GM12801 (cell line): ENCODE data around the gene CEP83.

Source experiments
- TF ChIP-seq, protein P1 (sequence below): IDR thresholded peaks from one replicate; pipeline ENCODE4 v1.5.1; 2011; ENCODE audit warnings: control low read depth; ENCODE audit not compliant: insufficient read length; ENCODE audit errors: extremely low read depth

The CEP83 gene

DNA sequence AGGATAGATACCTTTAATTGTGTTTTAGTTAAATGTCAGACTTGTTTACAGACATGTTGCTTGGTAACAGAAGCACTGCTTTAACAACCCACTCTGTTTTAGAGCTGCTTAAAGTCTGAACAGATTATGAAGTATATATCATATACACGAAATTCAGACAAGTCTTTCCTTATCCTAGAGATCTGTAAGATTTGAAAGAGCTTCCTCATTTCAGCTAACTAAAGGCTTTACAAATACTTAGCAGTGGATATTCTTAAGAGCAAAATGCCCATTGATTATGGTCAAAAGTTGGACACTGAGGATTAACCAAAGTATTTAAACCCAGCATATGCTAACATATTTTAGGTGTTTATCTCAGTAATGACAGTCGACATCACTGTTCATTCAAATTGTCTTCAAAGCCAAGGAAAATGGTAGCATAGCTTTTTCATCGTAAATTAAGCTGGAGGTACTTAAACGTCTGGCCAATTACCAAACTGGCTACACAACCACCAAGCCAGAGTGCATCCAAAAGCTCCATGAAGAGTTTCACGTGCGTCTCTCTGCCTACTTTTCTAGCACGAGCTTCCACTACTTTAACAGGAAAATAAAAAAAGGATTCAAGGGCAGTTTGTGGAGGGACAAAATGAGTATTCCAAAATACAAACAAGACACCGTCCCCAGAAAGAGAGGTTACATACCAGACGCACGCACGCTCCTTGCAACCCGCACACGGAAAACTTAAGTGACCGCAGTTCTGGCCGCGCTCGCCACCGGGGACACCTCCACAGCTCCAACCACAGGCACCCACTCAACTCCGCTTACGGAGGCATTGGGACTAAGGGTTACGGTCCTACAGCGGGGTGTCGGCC lies 565 bp downstream of the CEP83 start:
- TF ChIP-seq, protein P1, sequence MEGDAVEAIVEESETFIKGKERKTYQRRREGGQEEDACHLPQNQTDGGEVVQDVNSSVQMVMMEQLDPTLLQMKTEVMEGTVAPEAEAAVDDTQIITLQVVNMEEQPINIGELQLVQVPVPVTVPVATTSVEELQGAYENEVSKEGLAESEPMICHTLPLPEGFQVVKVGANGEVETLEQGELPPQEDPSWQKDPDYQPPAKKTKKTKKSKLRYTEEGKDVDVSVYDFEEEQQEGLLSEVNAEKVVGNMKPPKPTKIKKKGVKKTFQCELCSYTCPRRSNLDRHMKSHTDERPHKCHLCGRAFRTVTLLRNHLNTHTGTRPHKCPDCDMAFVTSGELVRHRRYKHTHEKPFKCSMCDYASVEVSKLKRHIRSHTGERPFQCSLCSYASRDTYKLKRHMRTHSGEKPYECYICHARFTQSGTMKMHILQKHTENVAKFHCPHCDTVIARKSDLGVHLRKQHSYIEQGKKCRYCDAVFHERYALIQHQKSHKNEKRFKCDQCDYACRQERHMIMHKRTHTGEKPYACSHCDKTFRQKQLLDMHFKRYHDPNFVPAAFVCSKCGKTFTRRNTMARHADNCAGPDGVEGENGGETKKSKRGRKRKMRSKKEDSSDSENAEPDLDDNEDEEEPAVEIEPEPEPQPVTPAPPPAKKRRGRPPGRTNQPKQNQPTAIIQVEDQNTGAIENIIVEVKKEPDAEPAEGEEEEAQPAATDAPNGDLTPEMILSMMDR = no peak

DNA sequence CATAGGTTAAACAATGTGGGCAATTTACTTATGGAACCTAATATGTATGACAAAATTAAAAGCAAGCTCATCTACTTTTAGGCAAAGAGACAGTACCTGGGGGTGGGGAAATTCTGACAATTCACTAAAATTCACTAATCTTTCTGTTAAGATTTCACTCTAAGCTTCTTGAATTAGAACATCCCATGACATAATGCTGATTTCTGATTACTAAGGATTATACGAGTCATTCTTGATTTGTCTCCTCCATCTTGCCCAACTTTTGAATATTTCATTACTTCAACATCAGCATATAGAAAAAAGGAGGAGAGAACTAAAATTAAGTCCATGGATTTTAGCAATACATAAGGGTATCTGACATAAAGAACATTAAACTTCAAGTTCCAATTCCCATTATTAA lies 2.4 kb downstream of the CEP83 start:
- TF ChIP-seq, protein P1 = no peak

DNA sequence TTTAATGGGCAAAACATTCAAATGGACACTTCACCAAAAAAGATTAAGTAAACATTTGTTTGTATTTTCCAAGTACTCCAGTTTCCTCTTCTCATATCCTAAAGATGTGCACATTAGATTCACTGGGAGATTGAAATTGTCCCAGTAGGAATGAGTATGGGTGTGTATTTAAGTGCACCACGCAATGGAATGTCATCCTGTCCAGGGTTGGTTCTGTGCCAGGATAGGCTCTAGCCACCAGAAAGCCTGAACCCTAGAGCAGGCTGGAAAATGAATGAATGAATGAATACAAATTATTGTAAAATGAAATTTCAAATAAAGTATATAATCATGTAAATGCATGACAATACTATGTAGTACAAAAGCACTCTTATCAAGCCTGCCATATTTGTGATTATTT lies 14.0 kb downstream of the CEP83 start:
- TF ChIP-seq, protein P1 = no peak

DNA sequence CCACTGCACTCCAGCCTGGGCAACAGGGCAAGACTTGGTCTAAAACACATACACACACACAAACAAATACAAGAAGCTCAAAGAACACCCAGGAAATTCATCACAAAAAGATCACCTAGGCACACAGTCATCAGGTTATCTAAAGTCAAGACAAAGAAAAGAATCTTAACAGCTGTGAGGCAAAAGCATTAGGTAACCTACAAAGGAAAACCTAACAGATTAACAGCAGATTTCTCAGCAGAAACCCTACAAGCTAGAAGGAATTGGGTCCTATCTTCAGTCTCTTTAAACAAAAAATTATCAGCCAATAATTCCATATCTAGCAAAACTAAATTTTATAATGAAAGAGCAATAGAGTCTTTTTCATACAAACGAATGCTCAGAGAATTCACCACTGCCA lies 22.4 kb downstream of the CEP83 start:
- TF ChIP-seq, protein P1 = no peak

DNA sequence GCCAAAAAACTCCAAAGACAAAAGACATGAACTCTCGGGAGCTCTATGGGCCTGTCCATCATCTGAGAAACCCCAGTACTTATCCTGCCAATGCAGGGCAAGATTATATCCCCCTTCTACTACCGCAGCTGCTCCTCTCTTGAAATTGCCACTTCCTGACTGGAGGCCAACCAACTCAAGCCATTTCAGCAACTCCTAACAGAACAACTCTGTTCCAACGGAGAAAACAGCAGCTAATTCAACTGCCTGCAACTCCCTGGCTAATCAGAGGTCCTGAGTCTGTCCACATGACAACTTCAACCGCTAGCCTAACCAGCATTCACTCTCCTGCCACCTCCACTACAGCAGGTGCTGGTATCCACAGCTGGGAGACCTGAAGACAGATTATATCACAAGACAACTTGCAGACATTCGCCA lies 24.1 kb downstream of the CEP83 start:
- TF ChIP-seq, protein P1 = no peak

DNA sequence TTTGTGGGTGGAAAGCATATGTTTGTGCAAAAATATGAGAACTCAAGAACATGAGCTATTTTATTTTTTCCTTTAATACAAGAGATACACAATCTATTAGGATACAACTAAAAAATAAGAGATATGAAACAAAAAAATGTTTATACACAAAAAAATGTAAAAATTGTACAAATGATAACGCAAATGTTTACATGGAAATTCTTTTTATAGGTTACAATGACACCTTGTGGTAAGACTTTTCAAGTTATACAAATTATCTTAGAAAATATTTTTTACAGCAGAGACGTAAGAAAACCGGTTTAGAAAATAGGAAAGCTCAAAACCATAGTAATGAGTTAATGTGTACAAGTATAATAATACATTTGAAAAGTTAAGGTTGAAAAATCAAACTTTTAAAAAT lies 25.5 kb downstream of the CEP83 start:
- TF ChIP-seq, protein P1 = no peak

DNA sequence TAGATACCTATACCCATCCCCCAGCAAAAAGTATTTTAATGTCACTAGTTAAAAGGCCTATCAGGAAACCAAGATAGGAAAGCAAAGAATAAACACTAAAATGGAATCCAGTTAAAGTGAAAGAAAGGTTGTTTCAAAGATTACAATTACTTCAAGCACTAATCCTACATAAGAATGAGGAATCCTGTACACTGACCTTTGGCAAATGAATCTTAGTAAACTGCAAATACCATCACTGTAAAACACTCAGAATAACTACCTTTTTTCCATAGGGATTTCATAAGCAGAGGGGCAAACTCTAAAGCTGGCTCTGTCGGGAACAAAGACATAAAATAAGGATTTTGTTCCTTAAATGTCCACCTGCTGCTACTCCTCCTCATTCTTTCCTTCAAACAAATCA lies 25.9 kb downstream of the CEP83 start:
- TF ChIP-seq, protein P1 = no peak
